NAMALWA (cell line): ENCODE measurements around the gene RNF227.

Experiments
- DNase-seq: peaks from one replicate; pipeline ENCODE4 v3.0.0-alpha.2; 2015; ENCODE audit warnings: low spot score

RNF227 gene

DNA sequence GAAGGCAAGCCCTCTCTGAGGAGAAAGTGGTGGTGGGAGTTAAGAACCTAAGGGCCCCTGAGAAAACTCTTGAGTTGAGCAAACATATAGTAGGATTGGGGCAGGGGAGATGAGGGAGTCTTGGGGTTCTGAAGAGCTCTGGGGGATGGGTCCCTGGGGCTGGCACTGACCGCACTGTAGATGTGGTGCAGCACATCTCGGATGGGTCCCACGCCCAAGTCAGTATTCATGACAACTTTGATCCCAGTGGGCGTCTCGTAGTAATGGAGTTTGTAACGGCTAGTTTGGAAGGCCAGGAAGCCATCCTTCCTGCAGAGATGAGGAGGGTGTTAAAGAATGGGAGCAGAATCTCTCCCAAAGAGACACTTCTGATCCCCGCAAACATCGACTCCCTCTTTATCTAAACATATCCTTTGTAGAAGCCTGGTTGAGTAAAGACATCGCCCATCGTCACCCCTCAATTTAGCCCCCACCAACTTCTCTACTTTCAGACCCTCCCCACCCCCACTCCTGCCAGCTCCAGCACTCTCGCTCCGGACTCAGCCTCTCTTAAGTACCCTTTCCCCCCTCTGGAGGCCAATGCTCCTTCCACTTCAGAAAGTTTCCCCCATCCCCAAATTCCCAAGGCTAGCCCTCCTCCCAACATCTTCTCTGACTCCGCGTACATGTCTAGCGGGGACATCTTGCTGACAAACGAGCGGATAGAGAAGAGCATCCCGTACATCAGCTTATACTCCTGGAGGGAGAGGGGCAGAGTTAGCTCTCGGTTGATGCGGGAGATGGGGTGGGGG is 14.9 kb upstream of the RNF227 start:
- no peak for DNase-seq

DNA sequence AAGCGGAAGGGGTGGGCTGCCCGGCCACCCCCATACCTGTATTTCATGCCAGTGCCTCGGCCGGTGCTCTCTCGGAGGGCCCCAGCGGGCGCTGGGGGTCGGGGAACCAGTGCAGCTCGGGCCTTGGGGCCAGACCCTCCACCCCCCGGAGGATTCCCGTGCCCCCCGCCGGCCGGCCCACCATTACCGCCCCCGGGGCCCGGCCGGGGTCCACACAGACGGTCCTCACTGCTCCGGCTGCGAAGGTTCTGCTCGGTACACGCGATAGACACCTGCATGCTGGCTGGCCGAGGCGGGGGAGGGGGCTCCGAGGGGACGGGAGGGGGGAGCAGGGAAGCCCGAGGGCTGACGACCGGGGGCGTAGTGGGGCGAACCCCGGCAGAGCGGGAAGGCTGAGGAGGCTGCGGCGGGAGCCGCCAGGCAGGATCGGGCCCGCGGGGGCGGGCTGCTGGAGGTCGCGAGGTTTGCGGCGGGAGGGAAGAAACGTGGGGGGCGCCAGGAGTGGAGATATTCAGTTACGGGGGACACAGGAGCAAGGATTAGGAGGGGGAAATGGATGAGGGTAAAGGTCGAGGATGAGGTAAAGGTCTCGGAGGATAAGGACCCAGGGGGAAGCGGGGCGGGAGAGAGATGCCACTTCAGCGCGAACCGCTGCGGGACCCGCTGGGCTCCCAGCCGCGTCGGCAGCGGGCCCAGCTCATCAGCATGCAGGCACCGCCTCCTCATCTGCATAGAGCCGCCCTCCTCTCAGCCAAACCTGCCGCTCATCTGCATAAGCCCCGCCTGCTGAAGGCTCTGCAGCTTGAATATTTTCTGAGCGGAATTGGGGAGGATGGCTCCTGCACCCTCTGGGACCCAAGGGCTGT is 13.3 kb upstream of the RNF227 start, which contains the start of gene KCNAB3:
KCNAB3 (minus strand) TSS at position 699 of the 866 bp plus-strand sequence; CDS start at position 278, 421 bp downstream.
- peak; percentile 82 for DNase-seq

DNA sequence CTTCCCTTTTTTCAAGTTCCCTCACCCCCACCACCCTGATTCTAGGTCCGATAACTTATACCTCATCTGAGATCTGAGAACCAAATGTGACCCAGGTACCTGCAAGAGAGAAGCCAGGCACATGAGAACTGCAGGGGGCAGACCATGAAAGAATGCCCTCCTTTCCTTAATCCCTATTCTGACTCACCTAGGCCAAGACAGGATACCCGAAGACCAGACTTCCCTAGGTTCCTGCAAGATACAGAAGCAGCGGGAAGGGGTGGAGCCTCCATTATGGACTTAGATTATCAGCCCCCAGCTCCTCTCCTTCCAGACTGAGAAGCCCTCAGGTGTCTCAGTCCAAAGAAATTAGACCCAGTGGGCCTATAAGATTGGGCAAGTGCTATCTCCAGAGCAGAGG is 11.5 kb upstream of the RNF227 start:
- no peak for DNase-seq

DNA sequence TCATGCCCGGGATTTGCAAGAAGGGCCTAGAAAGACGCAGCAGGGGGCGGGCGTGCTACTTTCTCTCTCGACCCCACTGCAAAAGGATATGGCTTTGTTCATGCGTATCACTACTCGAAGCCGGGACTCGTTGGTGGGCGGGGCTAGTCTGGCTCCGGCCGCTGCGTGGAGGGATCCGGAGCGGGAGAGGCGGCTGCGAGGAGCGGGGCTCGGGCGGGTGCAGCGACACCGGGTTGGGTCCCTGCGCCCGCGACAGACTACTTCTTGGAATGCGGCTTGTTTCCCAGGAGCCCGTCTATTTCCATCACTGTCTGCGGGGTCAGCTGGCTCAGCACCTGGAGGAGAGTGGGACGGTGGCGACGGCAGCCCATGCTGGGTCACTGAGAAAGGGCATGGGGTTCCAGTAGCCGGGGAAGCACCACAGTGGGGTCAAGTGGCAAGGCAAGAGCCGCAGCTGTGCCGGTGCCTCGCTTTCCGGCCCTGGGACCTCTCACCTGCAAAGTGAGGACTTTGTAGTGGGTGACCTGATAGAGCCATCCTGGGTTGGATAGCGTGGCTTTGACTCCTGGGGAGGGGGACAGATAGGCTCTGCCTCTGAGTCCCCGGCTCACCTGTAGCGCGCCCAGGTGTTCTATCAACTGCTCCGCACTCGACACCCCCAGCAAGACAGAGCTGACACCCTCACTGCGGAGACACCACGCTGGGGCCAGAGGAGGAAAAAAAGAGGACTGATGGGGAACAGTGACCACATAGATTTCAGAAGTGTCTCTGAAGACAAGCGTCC is 6.9 kb upstream of the RNF227 start:
- peak; percentile 54 for DNase-seq

DNA sequence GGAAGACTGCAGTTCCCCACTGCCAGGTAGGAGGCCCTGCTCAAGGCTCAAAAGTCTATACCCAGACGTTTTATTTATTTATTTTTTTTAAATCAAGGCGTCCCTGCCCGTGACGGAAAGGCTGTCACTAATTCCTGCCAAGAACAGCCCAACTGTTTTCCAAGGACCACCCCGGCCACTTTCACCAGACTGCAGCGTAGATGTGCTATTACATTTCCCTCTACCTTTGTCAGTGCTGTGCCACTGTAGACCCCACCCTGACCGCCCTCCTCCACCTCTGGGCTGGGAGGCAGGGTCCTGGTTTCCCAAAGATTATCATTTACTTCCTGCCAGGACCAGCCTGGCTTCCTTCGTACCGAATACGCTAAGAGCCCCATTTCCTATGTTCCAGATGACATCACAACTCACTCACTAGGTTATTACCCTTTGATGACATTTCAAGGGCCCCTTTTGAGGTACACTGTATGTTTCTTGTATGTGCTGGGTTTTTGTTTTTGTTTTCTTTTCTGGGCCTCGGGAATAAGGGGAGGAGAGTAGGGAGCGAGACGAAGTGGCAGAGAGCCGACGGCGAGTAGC is 6.3 kb upstream of the RNF227 start:
- no peak for DNase-seq

DNA sequence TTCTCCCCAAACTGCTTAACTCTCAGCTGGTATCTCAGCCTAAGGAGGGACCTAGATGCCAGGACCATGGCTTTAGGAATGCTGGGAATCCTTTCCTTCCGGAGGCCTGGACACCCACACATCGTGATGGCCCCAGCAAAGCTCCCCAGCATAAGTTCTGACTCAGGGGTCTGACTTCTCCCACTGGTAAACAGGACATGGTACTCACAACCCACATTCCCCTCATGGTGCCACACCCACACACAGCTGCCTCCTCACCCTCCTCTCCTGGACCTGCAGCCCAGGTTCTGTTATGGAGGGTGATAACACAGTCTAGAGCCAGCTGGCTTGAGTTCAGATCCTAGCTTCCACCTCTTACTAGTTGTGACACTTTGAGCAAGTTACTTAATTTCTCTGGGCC is 719 bp upstream of the RNF227 start:
- DNase-seq: no peak

DNA sequence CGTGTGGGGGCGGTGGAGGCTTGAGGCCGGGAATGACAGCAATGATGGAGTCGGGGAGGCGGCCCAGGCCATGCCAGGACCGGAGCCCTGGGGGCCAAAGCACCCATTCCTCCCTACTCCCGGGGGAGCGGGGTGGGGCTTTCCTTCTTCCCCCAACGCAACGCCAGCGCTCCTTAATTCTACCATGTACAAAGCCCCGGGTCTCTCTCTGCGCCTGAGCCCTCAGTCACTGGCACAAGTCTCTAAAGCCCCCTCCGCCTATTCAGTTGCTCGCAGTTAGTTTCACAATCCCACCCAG is 245 bp upstream of the RNF227 start:
- DNase-seq: no peak

DNA sequence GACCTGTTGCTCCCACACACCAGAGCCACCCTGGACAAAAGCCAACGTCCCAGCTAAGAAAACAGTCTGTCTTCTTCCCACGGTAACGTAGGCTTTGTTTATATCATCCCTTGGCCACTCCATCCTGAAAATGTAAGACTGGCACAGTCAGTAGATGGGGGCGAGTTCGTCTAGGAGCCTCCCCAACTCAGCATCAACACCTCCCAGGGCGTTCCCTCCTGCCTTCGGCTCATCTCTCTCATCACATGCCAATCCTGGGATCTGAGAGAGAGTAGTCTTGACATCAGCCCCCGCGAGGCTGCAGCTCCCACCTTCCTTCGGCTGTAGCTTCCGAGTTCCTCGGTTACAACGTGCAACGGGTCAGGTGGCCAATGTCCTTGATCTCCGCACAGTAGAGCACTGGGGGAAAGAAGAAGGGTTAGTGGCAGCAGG is 894 bp downstream of the RNF227 start:
- DNase-seq: no peak

DNA sequence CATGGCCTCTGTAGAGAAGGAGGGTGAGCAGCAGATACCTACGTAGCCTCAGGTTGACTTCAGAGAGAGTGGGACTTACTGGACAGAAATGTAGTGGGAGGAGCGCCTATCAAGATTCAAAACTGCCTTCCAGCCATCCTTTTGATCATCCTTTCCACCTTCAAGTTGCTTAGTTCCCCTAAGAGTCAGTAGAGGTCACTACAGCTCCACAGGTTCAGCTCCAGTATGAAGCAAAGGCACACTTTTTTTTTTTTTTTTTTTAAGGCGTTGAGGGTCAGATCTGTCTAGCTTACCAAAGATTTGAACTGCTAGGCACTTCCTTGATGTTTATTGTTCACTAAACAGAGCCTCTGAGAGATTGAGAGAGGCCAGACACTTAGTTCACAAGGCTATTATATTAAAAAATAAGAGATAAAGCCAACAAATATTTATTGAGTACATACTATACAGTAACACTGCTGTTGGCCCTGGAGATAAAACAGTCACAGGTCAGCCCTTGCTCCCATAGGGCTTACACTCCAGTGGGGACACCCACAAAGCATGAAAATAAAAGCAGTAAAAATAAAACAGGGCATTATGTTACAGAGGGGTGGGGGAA is 3.1 kb downstream of the RNF227 start:
- DNase-seq: peak; percentile 85

DNA sequence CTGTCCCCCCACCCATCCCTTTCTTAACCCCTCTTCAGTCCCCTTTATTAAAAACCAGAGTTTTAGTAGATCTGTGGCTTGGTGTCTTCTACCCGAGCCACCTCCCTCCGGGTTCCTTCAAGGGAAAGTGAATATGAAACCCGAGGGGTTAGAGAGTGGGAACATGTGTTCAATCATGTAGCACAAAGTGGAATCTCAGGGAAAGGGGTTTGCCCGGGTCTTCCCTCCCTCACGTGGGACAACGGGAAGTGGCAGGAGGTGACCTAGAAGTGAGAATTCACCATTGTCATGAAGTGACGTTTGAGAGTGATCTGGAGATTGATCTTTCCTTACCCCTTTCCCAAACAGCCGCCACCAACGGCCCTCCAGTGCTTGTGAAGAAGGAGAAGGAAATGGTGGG is 5.0 kb downstream of the RNF227 start:
- no peak for DNase-seq

DNA sequence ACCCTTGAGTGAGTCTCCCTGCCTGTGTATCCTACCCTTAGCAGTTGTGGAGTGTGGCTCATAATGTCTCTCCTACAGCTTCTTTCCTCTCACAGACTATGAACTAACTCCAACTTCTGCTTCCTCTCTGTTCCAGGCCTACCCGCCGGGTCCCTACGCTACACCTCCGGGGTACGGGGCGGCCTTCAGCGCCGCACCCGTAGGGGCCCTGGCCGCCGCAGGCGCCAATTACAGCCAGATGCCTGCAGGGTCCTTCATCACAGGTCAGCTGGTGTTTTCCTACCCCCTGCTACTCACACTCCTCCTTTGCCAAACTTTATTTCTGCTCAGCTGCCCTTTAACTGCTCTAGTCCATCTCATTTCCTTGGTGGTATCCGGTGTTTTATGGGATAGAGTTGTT is 5.4 kb downstream of the RNF227 start:
- DNase-seq: no peak

DNA sequence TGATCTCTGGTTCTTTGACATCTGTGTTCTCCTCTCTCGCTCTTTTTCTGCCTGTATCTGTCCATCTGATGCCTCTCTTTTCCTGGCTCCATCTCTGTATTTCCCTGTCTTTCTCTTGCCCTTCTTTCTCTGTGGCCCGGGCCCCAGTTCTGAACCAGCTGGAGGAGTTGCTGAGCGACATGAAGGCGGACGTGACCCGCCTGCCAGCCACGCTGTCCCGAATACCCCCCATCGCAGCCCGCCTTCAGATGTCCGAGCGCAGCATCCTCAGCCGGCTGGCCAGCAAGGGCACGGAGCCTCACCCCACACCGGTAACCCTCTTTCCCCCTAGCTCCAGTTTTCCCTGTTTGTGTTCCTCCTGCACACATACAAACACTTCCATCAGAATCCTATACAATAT is 5.8 kb downstream of the RNF227 start:
- no peak for DNase-seq

DNA sequence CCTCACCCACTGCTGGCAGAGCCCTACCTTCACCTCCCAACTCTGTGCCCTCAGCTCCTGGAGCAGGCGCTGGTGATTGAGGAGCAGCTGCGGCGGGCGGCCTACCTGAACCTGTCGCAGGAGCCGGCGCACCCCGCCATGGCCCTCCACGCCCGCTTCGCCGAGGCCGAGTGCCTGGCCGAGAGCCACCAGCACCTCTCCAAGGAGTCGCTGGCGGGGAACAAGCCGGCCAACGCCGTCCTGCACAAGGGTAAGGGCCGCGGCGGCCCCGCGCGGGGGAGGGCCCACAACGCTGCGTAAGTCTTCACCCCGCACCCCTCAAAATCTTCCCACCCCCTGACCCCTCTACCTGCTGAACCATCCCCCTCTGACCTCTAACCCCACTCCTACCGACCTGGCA is 7.0 kb downstream of the RNF227 start:
- DNase-seq: no peak

DNA sequence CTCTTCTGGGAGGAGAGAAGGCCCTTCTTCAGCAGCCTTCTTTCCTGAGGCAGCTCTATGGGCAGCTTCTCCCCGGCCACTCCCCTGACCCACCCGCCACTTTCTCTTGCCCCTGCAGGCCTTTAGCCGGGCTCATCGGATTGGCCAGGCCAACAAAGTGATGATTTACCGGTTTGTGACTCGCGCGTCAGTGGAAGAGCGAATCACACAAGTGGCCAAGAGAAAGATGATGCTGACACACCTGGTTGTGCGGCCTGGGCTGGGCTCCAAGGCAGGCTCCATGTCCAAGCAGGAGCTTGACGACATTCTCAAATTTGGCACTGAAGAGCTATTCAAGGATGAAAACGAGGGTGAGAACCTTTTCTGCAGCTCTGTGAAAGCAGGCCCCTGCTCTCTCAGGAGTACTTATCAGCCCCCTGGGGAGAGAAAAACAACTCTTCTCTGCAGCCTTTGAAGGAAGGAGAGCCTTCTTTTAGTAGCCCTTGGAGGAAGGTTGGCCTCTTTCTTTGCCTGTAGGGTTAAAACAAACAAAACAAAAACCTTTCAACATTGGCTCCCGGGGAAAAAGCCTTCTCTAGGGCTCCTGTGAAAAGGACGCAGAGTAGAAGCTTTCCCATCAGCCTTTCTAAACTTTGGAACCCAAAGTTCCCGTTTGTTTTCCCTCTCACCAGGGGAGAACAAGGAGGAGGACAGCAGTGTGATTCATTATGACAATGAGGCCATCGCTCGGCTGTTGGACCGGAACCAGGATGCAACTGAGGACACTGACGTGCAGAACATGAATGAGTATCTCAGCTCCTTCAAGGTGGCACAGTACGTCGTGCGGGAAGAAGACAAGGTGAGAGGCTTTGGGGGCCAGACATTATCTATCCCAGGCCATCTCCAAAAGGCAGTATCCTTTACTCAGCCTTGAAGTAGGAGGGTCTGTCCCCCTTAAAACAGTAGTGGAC is 12.7 kb downstream of the RNF227 start:
- no peak for DNase-seq

DNA sequence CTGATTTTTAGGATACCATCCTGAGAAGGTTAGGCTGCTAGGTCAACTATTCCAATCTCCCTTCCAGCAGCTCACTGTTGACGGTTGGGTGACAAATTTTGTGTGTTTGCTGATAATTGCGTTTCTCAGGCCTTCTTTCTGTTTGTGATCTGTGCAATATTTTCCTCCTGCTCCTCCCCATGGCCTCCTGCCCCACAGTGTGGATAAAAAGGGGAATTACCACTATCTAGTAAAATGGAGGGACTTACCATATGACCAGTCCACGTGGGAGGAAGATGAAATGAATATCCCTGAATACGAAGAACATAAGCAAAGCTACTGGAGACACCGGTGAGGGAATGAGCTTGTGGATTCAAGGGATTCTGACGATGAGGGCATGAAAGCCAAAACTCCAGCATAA is 18.3 kb downstream of the RNF227 start:
- no peak for DNase-seq

DNA sequence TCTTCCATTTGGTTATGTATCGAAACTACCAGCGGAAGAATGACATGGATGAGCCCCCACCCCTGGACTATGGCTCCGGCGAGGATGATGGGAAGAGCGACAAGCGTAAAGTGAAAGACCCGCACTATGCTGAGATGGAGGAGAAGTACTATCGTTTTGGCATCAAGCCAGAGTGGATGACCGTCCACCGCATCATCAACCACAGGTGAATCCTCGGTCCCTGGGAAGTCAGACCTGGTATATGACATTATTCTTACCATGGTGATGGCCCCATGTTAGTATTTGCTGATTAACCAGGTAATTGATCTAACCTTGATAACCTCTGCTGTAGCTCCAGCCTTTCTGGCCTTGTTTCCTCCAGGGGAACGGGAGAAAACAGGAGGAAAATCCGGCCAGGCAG is 19.0 kb downstream of the RNF227 start:
- DNase-seq: no peak

DNA sequence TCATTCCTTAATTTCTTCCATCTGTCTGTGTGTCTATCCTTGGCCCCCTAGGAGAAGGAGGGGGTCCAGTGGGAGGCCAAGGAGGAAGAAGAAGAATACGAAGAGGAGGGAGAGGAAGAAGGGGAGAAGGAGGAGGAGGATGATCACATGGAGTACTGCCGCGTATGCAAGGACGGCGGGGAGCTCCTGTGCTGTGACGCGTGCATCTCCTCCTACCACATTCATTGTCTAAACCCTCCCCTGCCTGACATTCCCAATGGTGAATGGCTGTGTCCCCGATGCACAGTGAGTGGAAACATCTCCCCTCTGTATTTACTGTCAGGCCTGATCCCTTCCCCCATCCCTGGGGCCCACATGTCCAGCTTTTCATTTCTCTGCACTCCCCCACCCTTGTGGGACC is 21.2 kb downstream of the RNF227 start:
- no peak for DNase-seq

DNA sequence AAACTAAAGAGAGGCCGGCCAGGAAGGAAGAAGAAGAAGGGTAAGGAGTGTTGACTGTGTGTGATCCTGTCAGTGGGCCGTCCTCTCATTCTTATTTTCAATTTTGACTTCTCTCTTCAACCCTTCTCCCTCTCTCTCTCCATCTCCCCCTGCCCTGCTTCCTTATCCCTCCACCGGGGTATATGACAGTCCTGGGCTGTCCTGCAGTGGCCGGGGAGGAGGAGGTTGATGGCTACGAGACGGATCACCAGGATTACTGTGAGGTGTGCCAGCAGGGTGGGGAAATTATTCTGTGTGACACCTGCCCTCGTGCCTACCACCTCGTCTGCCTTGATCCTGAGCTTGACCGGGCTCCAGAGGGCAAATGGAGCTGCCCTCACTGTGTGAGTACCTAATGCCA is 21.9 kb downstream of the RNF227 start:
- DNase-seq: no peak

DNA sequence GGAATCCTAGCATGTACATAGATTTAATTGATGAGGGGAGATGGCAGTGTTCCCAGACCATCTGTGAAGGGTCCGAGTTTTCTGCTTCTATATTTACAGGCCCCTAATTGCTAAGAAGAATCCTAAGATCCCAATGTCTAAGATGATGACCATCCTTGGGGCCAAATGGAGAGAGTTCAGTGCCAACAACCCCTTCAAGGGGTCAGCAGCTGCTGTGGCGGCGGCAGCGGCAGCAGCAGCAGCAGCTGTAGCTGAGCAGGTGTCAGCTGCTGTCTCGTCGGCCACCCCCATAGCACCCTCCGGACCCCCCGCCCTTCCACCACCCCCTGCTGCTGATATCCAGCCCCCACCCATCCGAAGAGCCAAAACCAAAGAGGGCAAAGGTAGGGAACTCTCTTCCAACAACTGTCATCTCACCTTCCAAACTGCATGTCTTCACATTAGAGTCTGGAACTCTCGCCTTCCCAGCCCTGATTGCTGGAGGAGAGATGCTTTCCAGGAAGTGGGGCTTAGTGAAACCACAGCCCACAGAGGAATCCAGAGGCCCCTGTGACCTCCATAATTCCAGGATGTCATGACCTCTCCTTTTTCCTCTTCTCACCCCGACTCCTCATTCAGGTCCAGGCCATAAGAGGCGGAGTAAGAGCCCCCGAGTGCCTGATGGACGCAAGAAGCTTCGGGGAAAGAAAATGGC is 22.8 kb downstream of the RNF227 start:
- DNase-seq: no peak
